ENCODE results near the gene GLIS1.

GRCh38 chr1:53501065-53502005, 237.6 kb downstream of the GLIS1 start:
- TF ChIP-seq CTCF (IDR thresholded peaks at IDR 0.05; ENCODE audit: control extremely low read depth in 1 of 3, insufficient read depth in 1 of 3, low read depth in 1 of 3, low read length in 3 of 3), result peak in 2 of 3 experiments; percentile 36 to 40; a peak in 3 of 4 replicates
- no peak for TF ChIP-seq SUZ12 (IDR thresholded peaks at IDR 0.05; ENCODE audit: low read length)
- TF ChIP-seq EP300 (IDR thresholded peaks at IDR 0.05; ENCODE audit: borderline replicate concordance in 1 of 2, low read depth in 2 of 2, low read length in 2 of 2), result no peak
- no peak for TF ChIP-seq POU5F1 (IDR thresholded peaks at IDR 0.05; ENCODE audit: low read depth, low read length)
- TF ChIP-seq POLR2AphosphoS5 (IDR thresholded peaks at IDR 0.05; ENCODE audit: low read depth, low read length), result no peak
- TF ChIP-seq EZH2 (IDR thresholded peaks at IDR 0.05; ENCODE audit: low read depth, low read length, severe bottlenecking), result no peak
- TF ChIP-seq SIN3A (conservative IDR thresholded peaks at IDR 0.05 in 1 of 2, IDR thresholded peaks at IDR 0.05 in 1 of 2; ENCODE audit: low read depth in 1 of 2, low read length in 2 of 2), result no peak
- no peak for TF ChIP-seq POLR2A (IDR thresholded peaks at IDR 0.05; ENCODE audit: control extremely low read depth in 1 of 2, low read depth in 2 of 2, low read length in 2 of 2)
- TF ChIP-seq RXRA (IDR thresholded peaks at IDR 0.05; ENCODE audit: insufficient read depth, low read depth, low read length), result no peak

Measured in H1 (cell line).